ENCODE results near the gene TP53TG3F.
"Not testable (repeated sequence)": the region's sequence is repeated elsewhere in the genome, so short reads cannot be mapped to it uniquely, and the experiment has no call there.

TP53TG3F gene

GRCh38 chr16:33459312-33459711 lies at the start of gene TP53TG3F:
TP53TG3F (plus strand) TSS chr16:33459612; CDS start chr16:33459680, 68 bp downstream.
- DNase-seq = not testable (repeated sequence)

- not testable (repeated sequence) for DNase-seq
Observed at GRCh38 chr16:33491611-33492010, 32.2 kb downstream of the TP53TG3F start.

- not testable (repeated sequence) for DNase-seq
Observed at GRCh38 chr16:33507231-33507630, 47.8 kb downstream of the TP53TG3F start.

- not testable (repeated sequence) for DNase-seq
Observed at GRCh38 chr16:33509070-33509469, 49.7 kb downstream of the TP53TG3F start.

GRCh38 chr16:33509906-33510305 lies 50.5 kb downstream of the TP53TG3F start:
- not testable (repeated sequence) for DNase-seq

Data from HCEC 1CT (cell line).